ENCODE results near the gene KRTAP10-12. TPM values are rescaled to one million over a fixed set of nuclear protein-coding genes. Genes with fewer than 3 reads are reported as not detected.

Gene KRTAP10-12
- total and polyA plus RNA-seq, 2 of the 13 experiments (the other 11 are each of a cell fraction or from before 2014, with no cell fraction given), result not detected

DNA sequence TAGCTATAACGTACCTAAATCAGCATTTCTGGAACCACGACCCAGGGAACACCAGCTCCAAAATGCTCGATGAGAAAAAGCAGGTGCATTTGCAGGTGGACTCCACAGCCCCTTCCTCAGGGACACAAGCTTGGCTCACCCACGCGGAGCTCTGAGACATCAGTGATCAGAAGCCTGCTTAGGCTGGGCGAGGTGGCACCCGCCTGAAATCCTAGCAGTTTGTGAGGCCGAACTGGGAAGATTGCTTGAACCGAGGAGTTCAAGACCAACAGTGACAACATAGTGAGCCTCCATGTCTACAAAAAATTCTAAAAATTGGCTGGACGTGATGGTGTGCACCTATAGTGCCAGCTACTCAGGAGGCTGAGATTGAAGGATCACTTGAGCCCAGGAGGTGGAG lies 16.9 kb downstream of the KRTAP10-12 start (continued):
- TF ChIP-seq DR1 (CRISPR knock-in tag; IDR thresholded peaks at IDR 0.05), result no peak
- TF ChIP-seq, protein P1, sequence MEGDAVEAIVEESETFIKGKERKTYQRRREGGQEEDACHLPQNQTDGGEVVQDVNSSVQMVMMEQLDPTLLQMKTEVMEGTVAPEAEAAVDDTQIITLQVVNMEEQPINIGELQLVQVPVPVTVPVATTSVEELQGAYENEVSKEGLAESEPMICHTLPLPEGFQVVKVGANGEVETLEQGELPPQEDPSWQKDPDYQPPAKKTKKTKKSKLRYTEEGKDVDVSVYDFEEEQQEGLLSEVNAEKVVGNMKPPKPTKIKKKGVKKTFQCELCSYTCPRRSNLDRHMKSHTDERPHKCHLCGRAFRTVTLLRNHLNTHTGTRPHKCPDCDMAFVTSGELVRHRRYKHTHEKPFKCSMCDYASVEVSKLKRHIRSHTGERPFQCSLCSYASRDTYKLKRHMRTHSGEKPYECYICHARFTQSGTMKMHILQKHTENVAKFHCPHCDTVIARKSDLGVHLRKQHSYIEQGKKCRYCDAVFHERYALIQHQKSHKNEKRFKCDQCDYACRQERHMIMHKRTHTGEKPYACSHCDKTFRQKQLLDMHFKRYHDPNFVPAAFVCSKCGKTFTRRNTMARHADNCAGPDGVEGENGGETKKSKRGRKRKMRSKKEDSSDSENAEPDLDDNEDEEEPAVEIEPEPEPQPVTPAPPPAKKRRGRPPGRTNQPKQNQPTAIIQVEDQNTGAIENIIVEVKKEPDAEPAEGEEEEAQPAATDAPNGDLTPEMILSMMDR (CRISPR knock-in tag; IDR thresholded peaks at IDR 0.05), result no peak
- TF ChIP-seq ZFP1 (CRISPR knock-in tag; IDR thresholded peaks at IDR 0.05), result no peak
- TF ChIP-seq ZNF138 (CRISPR knock-in tag; IDR thresholded peaks at IDR 0.05; ENCODE audit: low read depth), result no peak

DNA sequence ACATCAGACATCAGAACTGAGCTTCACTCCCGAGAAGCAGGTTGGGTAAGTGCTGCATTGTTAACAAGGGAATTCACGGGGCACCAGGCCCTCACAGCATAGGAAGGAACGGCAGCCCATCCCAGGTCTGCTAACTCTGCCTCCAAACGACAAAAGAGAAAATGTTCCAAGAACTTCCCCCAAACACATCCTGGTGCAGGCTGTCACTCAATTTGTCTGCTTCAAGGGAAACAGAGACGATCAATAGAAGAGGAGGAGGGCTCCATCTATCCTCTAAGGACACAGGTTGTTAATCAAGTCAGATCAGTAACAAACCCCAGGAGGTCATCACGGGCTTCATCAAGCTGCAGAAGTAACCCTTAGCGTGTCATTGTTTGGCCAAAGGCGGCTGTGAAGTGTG lies 17.9 kb downstream of the KRTAP10-12 start:
- FAIRE-seq (no peak), ATAC-seq (no peak), DNase-seq (ENCODE audit: low spot score) (no peak)
- peaks cover 16% of the 10 kb centered on the region; the same call in 1 of the 2 replicates for H3K4me1 ChIP-seq (ENCODE audit: insufficient read depth, low read length)
- H4K20me1 ChIP-seq (ENCODE audit: insufficient read depth, low read length), result no peaks in the 10 kb centered on the region
- no peaks in the 10 kb centered on the region for H3K79me2 ChIP-seq (ENCODE audit: insufficient read depth, low read length)
- POLR2A ChIA-PET, result no interaction called here
- intact Hi-C loops (cut with micrococcal nuclease; ENCODE audit: unreplicated experiment), result no loop called here
- BruUV-seq (replicated peaks), result no TSS peak
- H3K4me2 ChIP-seq (ENCODE audit: low read depth, low read length), result no peak overlapping the region
- H2AFZ ChIP-seq (ENCODE audit: low read length), result no peak overlapping the region
- H3K9ac ChIP-seq (ENCODE audit: insufficient read depth, low read depth, low read length), result no peak overlapping the region
- WGBS (ENCODE audit: low lambda C conversion rate), result 10% methylated on average over 7 of the region's 8 CpGs
- H3K9me3 ChIP-seq (ENCODE audit: low read length), result no peaks in the 10 kb centered on the region
- no peak overlapping the region for H3K4me3 ChIP-seq (replicated peaks in 1 of 3; ENCODE audit: insufficient read depth in 1 of 3, low read depth in 2 of 3, low read length in 3 of 3)
- TF ChIP-seq MIXL1 (CRISPR knock-in tag; IDR thresholded peaks at IDR 0.05) (no peak), PRPF4 (IDR thresholded peaks at IDR 0.05; ENCODE audit: low read depth, low read length, poor library complexity, severe bottlenecking) (no peak), ARHGAP35 (CRISPR knock-in tag; IDR thresholded peaks at IDR 0.05; ENCODE audit: borderline replicate concordance) (no peak), ZNF282 (IDR thresholded peaks at IDR 0.05; ENCODE audit: partially characterized antibody) (no peak)
- peaks cover 14 to 38% of the 10 kb centered on the region in 2 experiments for H3K27me3 ChIP-seq (ENCODE audit: control insufficient read depth in 1 of 2, insufficient read depth in 2 of 2, low read length in 2 of 2)
- in situ Hi-C loops (cut with HindIII; ENCODE audit: extremely low pct_ligation_motif_present, low pct_unique_long_range_greater_than_20kb), result no loop called here
- CTCF ChIA-PET (ENCODE audit: low intra/inter-chr PET ratio, low total read pairs), result no interaction called here
- H3K36me3 ChIP-seq (replicated peaks in 1 of 2; ENCODE audit: control insufficient read depth in 1 of 2, insufficient read depth in 2 of 2, low read length in 2 of 2), result no peaks in the 10 kb centered on the region
- no peak overlapping the region for H3K27ac ChIP-seq (ENCODE audit: extremely low read length, insufficient read depth, low read length)
